ENCODE measurements around the gene KLHL21. TPM values are rescaled to one million over a fixed set of nuclear protein-coding genes. Genes with fewer than 3 reads are reported as not detected.
"Not testable (repeated sequence)": the region's sequence is repeated elsewhere in the genome, so short reads cannot be mapped to it uniquely, and the experiment has no call there.

Gene KLHL21
- total and polyA plus RNA-seq, 10 of the 15 experiments (the other 5 are each of a cell fraction or from before 2014, with no cell fraction given): 0.76 to 12.2 (median 5.2) TPM

DNA sequence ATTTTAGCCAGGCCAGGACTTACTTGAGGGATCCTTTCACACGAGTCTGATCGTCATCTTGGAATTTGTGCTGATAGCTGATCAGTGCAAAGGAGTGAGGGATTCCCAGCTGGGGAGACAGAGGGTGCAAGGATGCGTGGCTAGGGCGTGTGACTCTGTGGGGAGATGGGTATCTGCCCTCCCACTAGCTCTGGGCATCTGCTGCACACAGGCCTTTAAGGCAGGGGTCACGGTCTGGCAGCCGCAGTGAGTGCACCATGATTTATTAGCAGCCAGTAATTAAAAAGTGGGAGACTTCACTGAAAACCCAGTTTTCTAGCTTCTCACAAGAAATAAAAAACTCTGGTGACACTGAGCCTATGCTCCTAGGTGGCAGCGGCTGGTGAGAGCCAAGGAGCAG, 42.3 kb upstream of the KLHL21 start (continued):
- TF ChIP-seq ATF2 (IDR thresholded peaks at IDR 0.05; ENCODE audit: low read length) (no peak), MTA2 (IDR thresholded peaks at IDR 0.05; ENCODE audit: low read depth) (no peak), MXI1 (IDR thresholded peaks at IDR 0.05; ENCODE audit: low read depth, low read length) (no peak)
- TF ChIP-seq, protein P1, sequence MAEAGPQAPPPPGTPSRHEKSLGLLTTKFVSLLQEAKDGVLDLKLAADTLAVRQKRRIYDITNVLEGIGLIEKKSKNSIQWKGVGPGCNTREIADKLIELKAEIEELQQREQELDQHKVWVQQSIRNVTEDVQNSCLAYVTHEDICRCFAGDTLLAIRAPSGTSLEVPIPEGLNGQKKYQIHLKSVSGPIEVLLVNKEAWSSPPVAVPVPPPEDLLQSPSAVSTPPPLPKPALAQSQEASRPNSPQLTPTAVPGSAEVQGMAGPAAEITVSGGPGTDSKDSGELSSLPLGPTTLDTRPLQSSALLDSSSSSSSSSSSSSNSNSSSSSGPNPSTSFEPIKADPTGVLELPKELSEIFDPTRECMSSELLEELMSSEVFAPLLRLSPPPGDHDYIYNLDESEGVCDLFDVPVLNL (IDR thresholded peaks at IDR 0.05; ENCODE audit: low read depth, low read length): no peak

GRCh38 chr1:6640867-6641266, 38.2 kb upstream of the KLHL21 start:
- intact Hi-C loops (cut with micrococcal nuclease; ENCODE audit: unreplicated experiment); BruUV-seq (replicated peaks); H3K4me1 ChIP-seq (ENCODE audit: control insufficient read depth, insufficient read depth, low read length); DNase-seq (ENCODE audit: low read depth, low spot score); RAD21 ChIA-PET (ENCODE audit: unreplicated experiment); H3K27ac ChIP-seq (ENCODE audit: control insufficient read depth, insufficient read depth); SMC1A ChIA-PET (ENCODE audit: uncharacterized antibody, unreplicated experiment); in situ Hi-C loops (cut with MboI); CTCF ChIA-PET; ATAC-seq; H3K4me2 ChIP-seq (ENCODE audit: control insufficient read depth, insufficient read depth); H3K4me3 ChIP-seq; H4K20me1 ChIP-seq (ENCODE audit: control insufficient read depth, insufficient read depth); H3K79me2 ChIP-seq (ENCODE audit: control insufficient read depth, insufficient read depth, low read length); H3K9me3 ChIP-seq (replicated peaks; ENCODE audit: control insufficient read depth, insufficient read depth, low read length); H2AFZ ChIP-seq (ENCODE audit: control insufficient read depth, low read depth, low read length); FAIRE-seq; H3K9ac ChIP-seq (ENCODE audit: control insufficient read depth, insufficient read depth, low read length); H3K27me3 ChIP-seq (replicated peaks in 1 of 2; ENCODE audit: control insufficient read depth in 2 of 2, insufficient read depth in 2 of 2, low read length in 1 of 2): not testable (repeated sequence)
- 84% methylated on average over 3 of the region's 3 CpGs for WGBS (ENCODE audit: insufficient coverage, insufficient replicate concordance, low lambda C conversion rate, missing lambda C conversion rate)
- peaks cover 18 to 19% of the 10 kb centered on the region in 2 experiments; a peak in 3 of 4 replicates for H3K36me3 ChIP-seq (ENCODE audit: control insufficient read depth in 2 of 2, insufficient read depth in 2 of 2, low read length in 1 of 2)
- POLR2A ChIA-PET: interaction anchor here (0.7 kb wide), 1 partner anchor 134 kb away, joined by 3 read pairs; no protein-coding TSS in a partner anchor

Measured in GM12878 (cell line).